Posterior vena cava (tissue), 2 donors: ENCODE measurements around the gene RNF214. TPM values are rescaled to one million over a fixed set of nuclear protein-coding genes. Genes with fewer than 3 reads are reported as not detected.
A peak's percentile ranks its signal among the peaks of the same experiment; 100 is the strongest.
"Not testable (repeated sequence)": the region's sequence is repeated elsewhere in the genome, so short reads cannot be mapped to it uniquely, and the experiment has no call there.

ENCODE experiments used
- DNase-seq: peaks from one replicate; pipeline ENCODE4 v3.0.0-alpha.2; 2020; ENCODE audit warnings: low spot score
- intact Hi-C, 2 donors: fragments of 100-400 bp; cut with DNase I; formaldehyde crosslinking; loops; one replicate each; pipeline versions ENCODE4 v1.14.1 to v1.14.2; 2022 to 2023
- total RNA-seq, 2 donors: library from RNA; stranded (reverse); fragmentation: NEBNext Ultra II Directional; extraction: Animal tissue kit (Norgen Biotek cat#: 25700); gene quantifications; one replicate each; pipeline ENCODE4 v1.2.1, GENCODE V29; 2021
- donor health status: DM: yes; HTN: yes; CAD: no.
- donor health status: DM: yes; HTN: yes; CAD: no.

RNF214 gene
- total RNA-seq, 2 donors from 2014 or later = 24.8 to 25.7 TPM

GRCh38 chr11:117208710-117209109, 23.8 kb upstream of the RNF214 start:
- not testable (repeated sequence) for DNase-seq
- intact Hi-C loops = loop anchor here in 1 of 2 donors (5.0 kb wide), 1 partner anchor 76 kb away; no protein-coding TSS in a partner anchor

GRCh38 chr11:117209351-117210125, 22.9 kb upstream of the RNF214 start:
- intact Hi-C loops = loop anchor here in 1 of 2 donors (5.0 kb wide), 1 partner anchor 77 kb away; no protein-coding TSS in a partner anchor

GRCh38 chr11:117210620-117211019, 21.9 kb upstream of the RNF214 start:
- intact Hi-C loops = no loop called here
- DNase-seq = no peak

More at GRCh38 chr11:117209351-117210125, 22.9 kb upstream of the RNF214 start:
- DNase-seq = not testable (repeated sequence)

GRCh38 chr11:117212697-117213355, 19.6 kb upstream of the RNF214 start:
- no peak for DNase-seq
- intact Hi-C loops = no loop called here

- no peak for DNase-seq
Measured at GRCh38 chr11:117214404-117215110, 17.9 kb upstream of the RNF214 start.

GRCh38 chr11:117217141-117218084, 15.1 kb upstream of the RNF214 start:
- peak; percentile 78 for DNase-seq
- intact Hi-C loops = loop anchor here in 1 of 2 donors (2.0 kb wide), 1 partner anchor 35 kb away; no protein-coding TSS in a partner anchor

More at GRCh38 chr11:117214404-117215110, 17.9 kb upstream of the RNF214 start:
- intact Hi-C loops = no loop called here

GRCh38 chr11:117218133-117218915, 14.1 kb upstream of the RNF214 start:
- intact Hi-C loops = loop anchor here in 1 of 2 donors (2.0 kb wide), 1 partner anchor 36 kb away; no protein-coding TSS in a partner anchor
- peak; percentile 82 for DNase-seq

- DNase-seq = peak; percentile 80
- intact Hi-C loops = loop anchor here in 1 of 2 donors (2.0 kb wide), 1 partner anchor 36 kb away; no protein-coding TSS in a partner anchor
Measured at GRCh38 chr11:117219001-117219400, 13.5 kb upstream of the RNF214 start.

- intact Hi-C loops = loop anchor here in 1 of 2 donors (2.0 kb wide), 1 partner anchor 37 kb away; no protein-coding TSS in a partner anchor
- DNase-seq = peak; percentile 76
Measured at GRCh38 chr11:117219455-117219854, 13.0 kb upstream of the RNF214 start.

- no peak for DNase-seq
Measured at GRCh38 chr11:117219995-117220394, 12.5 kb upstream of the RNF214 start.

GRCh38 chr11:117220568-117220967, 11.9 kb upstream of the RNF214 start:
- intact Hi-C loops = loop anchor here in 1 of 2 donors (10.0 kb wide), 1 partner anchor 426 kb away; the partner anchor contains the start of gene APOA5
- peak; percentile 94 for DNase-seq

More at GRCh38 chr11:117219995-117220394, 12.5 kb upstream of the RNF214 start:
- intact Hi-C loops = loop anchor here (2.0 to 10.0 kb wide), 2 partner anchors 37 to 425 kb away; partner anchors contain the start of gene APOA5 (in 1 of the 2)

- DNase-seq = peak; percentile 85
- intact Hi-C loops = loop anchor here in 1 of 2 donors (10.0 kb wide), 1 partner anchor 426 kb away; the partner anchor contains the start of gene APOA5
Measured at GRCh38 chr11:117220999-117221774, 11.3 kb upstream of the RNF214 start.

- intact Hi-C loops = loop anchor here in 1 of 2 donors (10.0 kb wide), 1 partner anchor 427 kb away; the partner anchor contains the start of gene APOA5
- DNase-seq = peak; percentile 92
Measured at GRCh38 chr11:117221775-117222517, 10.5 kb upstream of the RNF214 start.

GRCh38 chr11:117222991-117223740, 9.3 kb upstream of the RNF214 start:
- peak; percentile 55 for DNase-seq
- intact Hi-C loops = loop anchor here in 1 of 2 donors (10.0 kb wide), 1 partner anchor 428 kb away; the partner anchor contains the start of gene APOA5
